Esophagus muscularis mucosa (tissue), 3 donors: ENCODE measurements around the gene MS4A10.

Experiments used
- POLR2A ChIP-seq: fragments of 450-650 bp; IDR thresholded peaks from one replicate; pipeline ENCODE4 v1.6.1; 2017; ENCODE audit warnings: antibody characterized with exemption, moderate library complexity, mild to moderate bottlenecking, low read depth
- POLR2AphosphoS5 ChIP-seq, 2 donors: sonication (generic); formaldehyde crosslinking; IDR thresholded peaks; one replicate each; pipeline ENCODE4 v1.6.1; 2017; ENCODE audit warnings: antibody characterized with exemption in 2 of 2
- TF ChIP-seq, protein P1 (sequence below), 3 experiments: fragments of 200-600 bp in 2 of 3; fragments of 450-650 bp in 1 of 3; sonication (generic) in 2 of 3; IDR thresholded peaks; one replicate each; pipeline ENCODE4 v1.5.1; 2017 to 2019; ENCODE audit warnings: antibody characterized with exemption in 3 of 3, mild to moderate bottlenecking in 2 of 3, moderate library complexity in 1 of 3

DNA sequence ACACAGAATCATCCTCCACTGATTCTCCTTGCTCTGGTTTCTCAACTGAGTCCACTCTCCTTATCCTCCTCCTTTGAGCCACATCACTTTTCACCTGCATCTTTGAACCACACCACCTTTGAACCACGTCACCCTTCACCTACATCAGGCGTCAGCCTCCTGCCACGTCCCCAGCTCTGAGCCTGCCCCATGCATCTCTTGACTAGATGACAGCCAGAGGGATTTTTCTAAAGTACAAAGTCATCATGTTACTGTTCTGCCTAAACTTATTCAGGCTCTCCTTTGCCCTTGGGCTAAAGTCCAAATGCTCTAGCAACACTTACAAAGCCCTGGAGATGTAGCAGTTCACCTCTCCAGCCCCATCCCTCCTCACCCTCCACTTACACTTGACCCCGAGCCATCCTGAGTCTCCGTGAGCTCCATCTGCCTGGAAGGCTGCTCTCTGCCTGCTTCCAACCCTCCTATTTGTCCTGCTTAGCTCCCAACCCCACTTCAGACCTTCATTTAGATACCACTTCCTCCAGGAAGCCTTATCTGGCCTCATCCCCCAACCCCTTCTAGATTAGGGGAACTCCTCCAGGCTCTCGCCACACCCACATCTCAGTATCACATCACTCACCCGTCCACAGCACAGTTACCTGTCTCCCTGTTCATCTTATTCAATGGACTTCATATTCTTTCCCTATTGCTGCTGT, 3.7 kb upstream of the MS4A10 start:
- TF ChIP-seq, protein P1, sequence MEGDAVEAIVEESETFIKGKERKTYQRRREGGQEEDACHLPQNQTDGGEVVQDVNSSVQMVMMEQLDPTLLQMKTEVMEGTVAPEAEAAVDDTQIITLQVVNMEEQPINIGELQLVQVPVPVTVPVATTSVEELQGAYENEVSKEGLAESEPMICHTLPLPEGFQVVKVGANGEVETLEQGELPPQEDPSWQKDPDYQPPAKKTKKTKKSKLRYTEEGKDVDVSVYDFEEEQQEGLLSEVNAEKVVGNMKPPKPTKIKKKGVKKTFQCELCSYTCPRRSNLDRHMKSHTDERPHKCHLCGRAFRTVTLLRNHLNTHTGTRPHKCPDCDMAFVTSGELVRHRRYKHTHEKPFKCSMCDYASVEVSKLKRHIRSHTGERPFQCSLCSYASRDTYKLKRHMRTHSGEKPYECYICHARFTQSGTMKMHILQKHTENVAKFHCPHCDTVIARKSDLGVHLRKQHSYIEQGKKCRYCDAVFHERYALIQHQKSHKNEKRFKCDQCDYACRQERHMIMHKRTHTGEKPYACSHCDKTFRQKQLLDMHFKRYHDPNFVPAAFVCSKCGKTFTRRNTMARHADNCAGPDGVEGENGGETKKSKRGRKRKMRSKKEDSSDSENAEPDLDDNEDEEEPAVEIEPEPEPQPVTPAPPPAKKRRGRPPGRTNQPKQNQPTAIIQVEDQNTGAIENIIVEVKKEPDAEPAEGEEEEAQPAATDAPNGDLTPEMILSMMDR (IDR thresholded peaks at IDR 0.05): no peak
- TF ChIP-seq POLR2AphosphoS5 (IDR thresholded peaks at IDR 0.05): no peak
- no peak for TF ChIP-seq POLR2A
